Prostate gland (tissue), 2 donors: ENCODE data around the gene MGAT1. TPM values are rescaled to one million over a fixed set of nuclear protein-coding genes. Genes with fewer than 3 reads are reported as not detected.
A peak's percentile ranks its signal among the peaks of the same experiment; 100 is the strongest.

ENCODE experiments used
- DNase-seq: peaks from one replicate; pipeline ENCODE4 v3.0.0-alpha.2; 2019; ENCODE audit warnings: low spot score
- H3K27ac ChIP-seq, 2 donors: fragments of 200-600 bp; sonication (generic); 2 replicates each; pipeline ENCODE4 v1.5.1; 2017 to 2019
- H3K27me3 ChIP-seq: fragments of 200-600 bp; sonication (generic); replicated peaks from 2 replicates; pipeline ENCODE4 v1.5.1; 2019; ENCODE audit not compliant: insufficient read depth
- H3K36me3 ChIP-seq, 2 donors: fragments of 200-600 bp; sonication (generic); 1 replicate in 1 of 2; 2 replicates in 1 of 2; pipeline versions ENCODE4 v1.5.1 to v1.8.1; 2017 to 2019
- H3K4me1 ChIP-seq: fragments of 200-600 bp; sonication (generic); replicated peaks from 2 replicates; pipeline ENCODE4 v1.5.1; 2019
- H3K4me3 ChIP-seq, 2 donors: fragments of 200-600 bp; sonication (generic); 2 replicates each; pipeline ENCODE4 v1.5.1; 2017 to 2019
- H3K9me3 ChIP-seq: fragments of 200-600 bp; sonication (generic); 2 replicates; pipeline ENCODE4 v1.5.1; 2017
- POLR2A ChIP-seq: fragments of 450-650 bp; IDR thresholded peaks from one replicate; pipeline ENCODE4 v1.6.1; 2016; ENCODE audit warnings: antibody characterized with exemption, mild to moderate bottlenecking
- POLR2AphosphoS5 ChIP-seq: sonication (generic); formaldehyde crosslinking; IDR thresholded peaks from one replicate; pipeline ENCODE4 v1.6.1; 2017; ENCODE audit warnings: antibody characterized with exemption
- WGBS: methylation state at CpG from one replicate; pipeline ENCODE4 v1.1.5; 2018; 5-methylcytosine and 5-hydroxymethylcytosine counted together
- intact Hi-C: fragments of 100-400 bp; cut with DNase I; formaldehyde crosslinking; loops from one replicate; pipeline ENCODE4 v1.14.2; 2022
- total RNA-seq, 2 donors: library from RNA; depleted of rRNA; stranded (reverse); fragments of >200 nt; gene quantifications; one replicate each; pipeline ENCODE4 v1.1.0, GENCODE V29; 2016
- TF ChIP-seq, protein P1 (sequence below), 4 experiments: fragments of 200-600 bp in 2 of 4; fragments of 450-650 bp in 2 of 4; sonication (generic) in 2 of 4; IDR thresholded peaks; 1 replicate in 3 of 4; 2 replicates in 1 of 4; pipeline ENCODE4 v1.5.1; 2016 to 2019; ENCODE audit warnings: antibody characterized with exemption in 4 of 4, mild to moderate bottlenecking in 2 of 4, moderate library complexity in 2 of 4

MGAT1 gene
- total RNA-seq, 2 donors from 2014 or later, result 142 to 159 TPM

DNA sequence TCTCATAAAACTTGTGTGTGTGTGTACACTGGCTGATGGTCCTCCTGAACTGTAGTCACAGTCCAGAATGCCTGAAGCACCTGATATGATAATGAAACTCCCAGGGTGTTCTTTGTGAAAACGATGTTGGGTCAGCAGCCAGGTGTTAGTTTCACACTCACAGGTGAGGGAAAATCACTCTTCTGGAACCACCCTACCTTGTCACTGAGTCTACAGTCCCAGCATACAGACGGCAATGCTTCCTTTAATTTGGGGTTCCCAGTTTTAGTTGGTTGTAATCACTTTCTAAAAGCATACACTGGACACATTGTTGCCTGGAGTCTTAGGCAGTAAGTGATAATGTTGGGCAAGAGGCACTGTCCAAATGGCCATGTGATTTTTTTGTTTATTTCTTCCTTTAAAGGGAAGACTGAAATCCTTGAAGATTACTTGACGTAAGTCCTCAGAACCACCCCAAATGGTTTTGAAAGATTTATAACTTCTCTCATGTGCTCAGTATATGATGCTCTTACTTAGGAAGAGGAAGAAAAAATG is 18.2 kb upstream of the MGAT1 start:
- H3K4me3 ChIP-seq, result no peak overlapping the region
- WGBS, result 42% methylated on average over 3 of the region's 3 CpGs
- H3K27me3 ChIP-seq, result no peaks in the 10 kb centered on the region
- no peaks in the 10 kb centered on the region for H3K9me3 ChIP-seq
- peak; percentile 74 for TF ChIP-seq POLR2AphosphoS5
- no peak for TF ChIP-seq POLR2A
- TF ChIP-seq, protein P1, sequence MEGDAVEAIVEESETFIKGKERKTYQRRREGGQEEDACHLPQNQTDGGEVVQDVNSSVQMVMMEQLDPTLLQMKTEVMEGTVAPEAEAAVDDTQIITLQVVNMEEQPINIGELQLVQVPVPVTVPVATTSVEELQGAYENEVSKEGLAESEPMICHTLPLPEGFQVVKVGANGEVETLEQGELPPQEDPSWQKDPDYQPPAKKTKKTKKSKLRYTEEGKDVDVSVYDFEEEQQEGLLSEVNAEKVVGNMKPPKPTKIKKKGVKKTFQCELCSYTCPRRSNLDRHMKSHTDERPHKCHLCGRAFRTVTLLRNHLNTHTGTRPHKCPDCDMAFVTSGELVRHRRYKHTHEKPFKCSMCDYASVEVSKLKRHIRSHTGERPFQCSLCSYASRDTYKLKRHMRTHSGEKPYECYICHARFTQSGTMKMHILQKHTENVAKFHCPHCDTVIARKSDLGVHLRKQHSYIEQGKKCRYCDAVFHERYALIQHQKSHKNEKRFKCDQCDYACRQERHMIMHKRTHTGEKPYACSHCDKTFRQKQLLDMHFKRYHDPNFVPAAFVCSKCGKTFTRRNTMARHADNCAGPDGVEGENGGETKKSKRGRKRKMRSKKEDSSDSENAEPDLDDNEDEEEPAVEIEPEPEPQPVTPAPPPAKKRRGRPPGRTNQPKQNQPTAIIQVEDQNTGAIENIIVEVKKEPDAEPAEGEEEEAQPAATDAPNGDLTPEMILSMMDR (IDR thresholded peaks at IDR 0.05), result no peak
- no peak for DNase-seq
- H3K4me1 ChIP-seq, result peaks cover 5% of the 10 kb centered on the region
- no peaks in the 10 kb centered on the region for H3K36me3 ChIP-seq
- H3K27ac ChIP-seq, result peak overlapping the region; percentile 65 to 70
- intact Hi-C loops, result no loop called here

DNA sequence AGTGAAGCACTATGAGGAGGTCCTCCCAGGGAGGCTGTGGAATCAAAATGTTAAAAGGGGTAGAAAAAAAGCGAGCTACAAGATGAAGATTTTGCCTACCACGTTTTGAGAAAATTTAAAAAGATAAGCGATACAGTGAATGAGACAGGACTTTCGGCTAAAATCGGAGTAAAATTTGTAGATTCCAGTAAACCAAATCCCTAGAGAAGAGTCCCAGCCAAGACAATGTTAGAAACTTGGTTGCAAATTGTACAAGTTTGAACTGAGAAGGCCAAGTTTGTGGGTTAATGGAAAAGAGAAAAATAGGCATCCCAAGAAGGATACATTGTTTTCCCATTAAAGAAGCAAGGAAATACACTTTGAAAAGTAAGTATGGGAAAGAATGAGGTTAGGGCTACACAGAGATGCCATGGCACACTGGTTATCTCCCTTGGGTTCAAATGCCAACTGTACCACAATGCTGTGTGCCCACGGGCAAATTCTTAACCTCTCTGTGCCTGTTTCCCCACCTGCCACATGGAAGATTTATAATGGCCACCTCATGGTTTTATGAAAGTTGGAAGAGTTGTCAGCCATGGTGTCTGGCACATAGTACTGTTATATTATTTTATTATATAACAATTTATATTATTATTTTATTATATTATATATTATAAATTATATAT is 16.2 kb upstream of the MGAT1 start:
- Histone ChIP-seq H3K4me3 (no peak overlapping the region), H3K4me1 (no peaks in the 10 kb centered on the region), H3K36me3 (no peaks in the 10 kb centered on the region), H3K9me3 (no peaks in the 10 kb centered on the region), H3K27me3 (no peaks in the 10 kb centered on the region), H3K27ac (peak overlapping the region; percentile 28 to 45)
- no peak for DNase-seq
- 75% methylated on average over 6 of the region's 6 CpGs for WGBS
- no peak for TF ChIP-seq POLR2AphosphoS5
- no peak for TF ChIP-seq POLR2A
- TF ChIP-seq, protein P1 (IDR thresholded peaks at IDR 0.05), result no peak
- intact Hi-C loops, result no loop called here

DNA sequence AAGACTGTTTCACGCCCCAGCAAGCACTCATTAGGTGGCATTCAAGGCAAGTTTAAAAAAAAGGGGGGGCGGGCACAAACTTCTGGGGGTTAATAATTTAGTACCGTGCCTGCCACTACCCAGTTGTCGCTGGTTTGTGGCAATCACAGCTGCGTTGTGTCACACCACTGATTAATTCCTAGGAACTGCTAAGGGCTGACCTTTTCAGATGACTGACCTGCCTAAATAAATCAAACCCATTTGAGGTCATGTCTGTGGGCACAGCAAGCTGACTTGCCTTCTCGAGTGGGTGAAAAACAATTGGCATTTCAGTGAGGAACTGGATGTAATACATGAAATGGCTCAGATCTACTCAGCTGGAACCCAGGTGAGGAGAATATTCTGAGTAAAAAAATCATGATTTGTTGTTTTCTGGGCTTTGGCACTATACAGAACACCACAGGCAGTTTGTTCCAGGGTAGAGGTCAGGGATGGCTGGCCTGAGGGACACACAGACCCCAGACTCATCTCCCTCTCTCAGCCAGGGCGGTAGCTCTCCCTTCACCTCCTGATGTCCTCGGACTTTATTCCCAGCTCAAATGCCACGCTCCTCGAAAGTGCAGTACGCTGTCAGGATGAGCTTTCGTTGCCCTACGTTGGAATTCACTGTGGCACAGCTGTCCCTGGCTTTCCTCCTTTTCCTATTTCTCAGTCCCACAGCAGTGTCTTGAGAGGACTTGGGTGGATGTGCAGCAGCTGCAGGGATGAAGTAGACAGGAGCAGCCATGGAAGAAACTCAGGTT is 15.5 kb upstream of the MGAT1 start:
- WGBS, result 70% methylated on average over 13 of the region's 13 CpGs
- no peaks in the 10 kb centered on the region for H3K36me3 ChIP-seq
- no peak overlapping the region for H3K4me3 ChIP-seq
- no peak for TF ChIP-seq POLR2AphosphoS5
- no peak for TF ChIP-seq POLR2A
- TF ChIP-seq, protein P1 (IDR thresholded peaks at IDR 0.05), result no peak
- peak overlapping the region; percentile 28 to 45 for H3K27ac ChIP-seq
- DNase-seq, result no peak
- no peaks in the 10 kb centered on the region for H3K4me1 ChIP-seq
- H3K27me3 ChIP-seq, result no peaks in the 10 kb centered on the region
- no peaks in the 10 kb centered on the region for H3K9me3 ChIP-seq
- intact Hi-C loops, result no loop called here

DNA sequence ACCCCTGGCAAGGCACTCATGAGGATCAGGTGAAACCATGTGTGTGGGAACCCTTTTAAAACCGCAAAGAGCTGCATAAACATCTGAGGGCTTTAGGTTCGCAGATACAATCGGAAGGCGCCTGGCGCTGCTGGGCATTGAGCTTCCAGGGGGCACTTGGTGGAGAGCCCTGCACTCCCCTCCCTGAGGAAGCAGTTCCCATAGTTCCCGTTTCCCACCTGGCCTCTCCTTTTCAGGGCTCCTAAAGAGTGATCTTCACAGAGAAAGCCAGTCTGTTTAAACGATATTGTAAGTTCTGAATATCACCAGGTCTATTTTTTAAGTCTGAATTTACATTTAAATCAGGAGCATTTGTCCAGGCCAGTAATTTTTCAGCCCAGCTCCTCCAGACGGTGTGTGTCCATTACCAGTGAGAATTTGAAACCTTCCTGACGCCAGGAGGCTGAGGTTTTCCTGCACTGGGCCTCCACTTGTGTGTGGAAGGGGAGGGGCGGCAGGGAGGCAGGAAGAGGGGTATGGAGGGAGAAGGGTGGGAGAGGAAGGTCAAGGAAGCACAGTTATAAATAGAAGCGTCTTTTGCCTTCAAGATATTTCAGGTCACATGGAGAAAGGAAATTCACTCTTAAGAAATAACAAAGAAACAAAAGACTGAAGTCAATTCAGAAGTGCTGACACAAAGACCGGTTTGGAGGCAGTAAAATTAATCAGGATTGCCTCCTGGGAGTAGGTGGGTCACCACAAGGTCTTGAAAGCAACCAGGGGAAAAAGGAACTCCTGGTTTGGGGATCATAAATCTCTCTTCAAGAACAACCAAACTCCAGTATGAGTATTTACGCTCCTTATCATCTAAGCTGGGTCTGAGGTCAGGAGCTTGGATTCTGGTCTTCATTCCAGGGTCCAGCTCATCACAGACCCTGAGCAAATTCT is 14.3 kb upstream of the MGAT1 start:
- WGBS, result 30% methylated on average over 13 of the region's 13 CpGs
- Histone ChIP-seq H3K36me3 (no peaks in the 10 kb centered on the region), H3K4me3 (no peak overlapping the region), H3K27ac (peak overlapping the region in 1 of 2 donors; percentile 48), H3K4me1 (no peaks in the 10 kb centered on the region), H3K9me3 (no peaks in the 10 kb centered on the region), H3K27me3 (no peaks in the 10 kb centered on the region)
- TF ChIP-seq POLR2A, result no peak
- TF ChIP-seq, protein P1 (IDR thresholded peaks at IDR 0.05), result no peak
- no peak for TF ChIP-seq POLR2AphosphoS5
- intact Hi-C loops, result no loop called here
- no peak for DNase-seq
